Activated B cell treated with CpG ODN at 0.5 μM for 24 hours (primary cell): ENCODE results near the gene PLEKHF1. TPM values are rescaled to one million over a fixed set of nuclear protein-coding genes. Genes with fewer than 3 reads are reported as not detected.

Experiments
- ATAC-seq: fragments of 200-7000 bp; cut with Tn5 transposase; one replicate; pipeline ENCODE4 v1.10.0; 2021; ENCODE audit warnings: low read depth, mild to moderate bottlenecking, moderate library complexity
- CTCF ChIA-PET: fragments of 350-600 bp; sonication (Branson Sonifier 250); formaldehyde crosslinking; loops from one replicate; lab custom pipeline; 2021; ENCODE audit warnings: antibody characterized with exemption; lab: Charles Lee
- POLR2A ChIA-PET: fragments of 350-600 bp; sonication (Branson Sonifier 250); formaldehyde crosslinking; loops from one replicate; lab custom pipeline; 2021; ENCODE audit warnings: antibody characterized with exemption; lab: Charles Lee
- DNase-seq: peaks from one replicate; pipeline ENCODE4 v3.0.0; 2022
- H3K27ac Mint-ChIP-seq: one replicate; pipeline ENCODE4 v1.8.0; 2020; ENCODE audit warnings: mixed read lengths
- H3K27me3 Mint-ChIP-seq: one replicate; pipeline ENCODE4 v1.8.0; 2021; ENCODE audit warnings: mixed read lengths
- H3K36me3 Mint-ChIP-seq: one replicate; pipeline ENCODE4 v1.8.0; 2021; ENCODE audit warnings: low read depth, mixed read lengths
- H3K4me1 Mint-ChIP-seq: one replicate; pipeline ENCODE4 v1.8.0; 2021; ENCODE audit warnings: mixed read lengths
- H3K4me3 Mint-ChIP-seq: one replicate; pipeline ENCODE4 v1.8.0; 2020; ENCODE audit warnings: mild to moderate bottlenecking, mixed read lengths
- H3K9me3 Mint-ChIP-seq: one replicate; pipeline ENCODE4 v1.8.0; 2020; ENCODE audit warnings: mixed read lengths
- intact Hi-C: fragments of 100-400 bp; cut with micrococcal nuclease; formaldehyde crosslinking; loops from one replicate; pipeline ENCODE4 v1.15.1; 2024
- total RNA-seq: library from RNA; stranded (reverse); gene quantifications from 2 replicates; pipeline ENCODE4 v1.2.3, GENCODE V29; 2022
- TF ChIP-seq, protein P1 (sequence below): fragments of 200-600 bp; IDR thresholded peaks from one replicate; pipeline ENCODE4 v1.8.0; 2022; ENCODE audit warnings: antibody characterized with exemption, mild to moderate bottlenecking

The PLEKHF1 gene
- total RNA-seq, 1 donor from 2014 or later, result 5.5 TPM

DNA sequence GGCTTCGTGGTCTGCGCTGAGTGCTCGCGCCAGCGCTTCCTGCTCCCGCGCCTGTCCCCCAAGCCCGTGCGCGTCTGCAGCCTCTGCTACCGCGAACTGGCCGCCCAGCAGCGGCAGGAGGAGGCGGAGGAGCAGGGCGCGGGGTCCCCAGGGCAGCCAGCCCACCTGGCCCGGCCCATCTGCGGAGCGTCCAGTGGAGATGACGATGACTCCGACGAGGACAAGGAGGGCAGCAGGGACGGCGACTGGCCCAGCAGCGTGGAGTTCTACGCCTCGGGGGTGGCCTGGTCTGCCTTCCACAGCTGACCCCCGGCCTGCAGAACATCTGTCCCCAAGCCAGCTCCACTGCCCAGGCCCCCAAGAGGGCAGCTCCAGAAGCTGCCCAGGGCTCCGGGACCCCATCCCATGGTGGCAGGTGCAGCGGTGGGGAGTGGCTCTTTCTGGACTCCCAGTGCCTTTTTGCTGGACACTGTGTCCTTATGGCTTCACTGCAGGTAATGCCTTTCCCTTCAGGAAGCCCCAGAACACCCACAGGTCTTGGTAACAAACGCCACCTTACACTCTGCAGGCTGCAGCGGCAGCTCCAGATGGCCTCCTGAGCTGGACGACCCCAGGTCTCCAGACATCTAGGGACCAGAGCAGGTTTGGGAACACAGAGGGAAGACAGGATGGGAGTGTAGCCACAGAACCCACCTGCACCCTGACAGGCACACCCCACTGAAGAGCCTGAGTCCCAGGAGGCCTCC lies 9.3 kb downstream of the PLEKHF1 start:
- ATAC-seq (no peak), DNase-seq (no peak)
- intact Hi-C loops, result no loop called here
- ChIA-PET CTCF (interaction anchor here (0.8 kb wide), 1 partner anchor 42 kb away, joined by 3 read pairs; no protein-coding TSS in a partner anchor), POLR2A (interaction anchor here (3.6 kb wide), 2 partner anchors 41 to 69 kb away, joined by 27 to 47 read pairs; partner anchors contain the start of genes C19orf12 and POP4)
- Mint-ChIP-seq H3K4me1 (peaks cover 52% of the 10 kb centered on the region), H3K27me3 (no peaks in the 10 kb centered on the region), H3K36me3 (peaks cover 5% of the 10 kb centered on the region), H3K27ac (no peak overlapping the region), H3K9me3 (no peaks in the 10 kb centered on the region), H3K4me3 (no peak overlapping the region)
- TF ChIP-seq, protein P1, sequence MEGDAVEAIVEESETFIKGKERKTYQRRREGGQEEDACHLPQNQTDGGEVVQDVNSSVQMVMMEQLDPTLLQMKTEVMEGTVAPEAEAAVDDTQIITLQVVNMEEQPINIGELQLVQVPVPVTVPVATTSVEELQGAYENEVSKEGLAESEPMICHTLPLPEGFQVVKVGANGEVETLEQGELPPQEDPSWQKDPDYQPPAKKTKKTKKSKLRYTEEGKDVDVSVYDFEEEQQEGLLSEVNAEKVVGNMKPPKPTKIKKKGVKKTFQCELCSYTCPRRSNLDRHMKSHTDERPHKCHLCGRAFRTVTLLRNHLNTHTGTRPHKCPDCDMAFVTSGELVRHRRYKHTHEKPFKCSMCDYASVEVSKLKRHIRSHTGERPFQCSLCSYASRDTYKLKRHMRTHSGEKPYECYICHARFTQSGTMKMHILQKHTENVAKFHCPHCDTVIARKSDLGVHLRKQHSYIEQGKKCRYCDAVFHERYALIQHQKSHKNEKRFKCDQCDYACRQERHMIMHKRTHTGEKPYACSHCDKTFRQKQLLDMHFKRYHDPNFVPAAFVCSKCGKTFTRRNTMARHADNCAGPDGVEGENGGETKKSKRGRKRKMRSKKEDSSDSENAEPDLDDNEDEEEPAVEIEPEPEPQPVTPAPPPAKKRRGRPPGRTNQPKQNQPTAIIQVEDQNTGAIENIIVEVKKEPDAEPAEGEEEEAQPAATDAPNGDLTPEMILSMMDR, result no peak

DNA sequence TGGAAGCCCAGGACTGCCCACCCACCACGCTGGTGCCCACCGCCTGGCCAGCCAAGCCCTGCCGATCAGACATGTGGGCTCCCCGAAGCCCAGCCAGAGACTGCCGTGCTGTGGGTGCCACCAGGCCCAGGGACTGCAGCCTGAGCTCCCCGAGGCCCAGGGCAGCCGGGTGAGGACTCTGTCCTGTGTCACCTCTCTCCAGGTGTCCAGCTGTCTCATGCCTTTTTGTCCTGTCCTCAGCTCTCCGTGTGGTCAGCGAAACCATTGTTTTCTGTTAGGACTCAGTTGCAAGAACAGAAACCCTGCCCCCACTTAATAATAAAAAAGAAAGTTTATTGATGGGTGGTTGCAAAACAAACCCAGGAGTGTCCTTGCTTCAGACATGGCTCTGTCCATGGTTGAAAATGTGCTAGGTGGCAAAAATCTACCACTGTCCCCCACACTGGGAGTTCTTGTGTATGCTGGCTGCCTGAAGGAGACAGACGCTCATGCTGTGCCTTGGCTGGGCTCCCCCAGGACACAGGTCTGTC lies 9.9 kb downstream of the PLEKHF1 start:
- ATAC-seq (no peak), DNase-seq (no peak)
- Mint-ChIP-seq H3K27me3 (no peaks in the 10 kb centered on the region), H3K27ac (no peak overlapping the region), H3K36me3 (peaks cover 5% of the 10 kb centered on the region), H3K4me1 (peaks cover 54% of the 10 kb centered on the region), H3K4me3 (no peak overlapping the region), H3K9me3 (no peaks in the 10 kb centered on the region)
- TF ChIP-seq, protein P1, result no peak
- POLR2A ChIA-PET, result no interaction called here
- intact Hi-C loops, result no loop called here
- CTCF ChIA-PET, result interaction anchor here (0.8 kb wide), 1 partner anchor 41 kb away, joined by 3 read pairs; no protein-coding TSS in a partner anchor

DNA sequence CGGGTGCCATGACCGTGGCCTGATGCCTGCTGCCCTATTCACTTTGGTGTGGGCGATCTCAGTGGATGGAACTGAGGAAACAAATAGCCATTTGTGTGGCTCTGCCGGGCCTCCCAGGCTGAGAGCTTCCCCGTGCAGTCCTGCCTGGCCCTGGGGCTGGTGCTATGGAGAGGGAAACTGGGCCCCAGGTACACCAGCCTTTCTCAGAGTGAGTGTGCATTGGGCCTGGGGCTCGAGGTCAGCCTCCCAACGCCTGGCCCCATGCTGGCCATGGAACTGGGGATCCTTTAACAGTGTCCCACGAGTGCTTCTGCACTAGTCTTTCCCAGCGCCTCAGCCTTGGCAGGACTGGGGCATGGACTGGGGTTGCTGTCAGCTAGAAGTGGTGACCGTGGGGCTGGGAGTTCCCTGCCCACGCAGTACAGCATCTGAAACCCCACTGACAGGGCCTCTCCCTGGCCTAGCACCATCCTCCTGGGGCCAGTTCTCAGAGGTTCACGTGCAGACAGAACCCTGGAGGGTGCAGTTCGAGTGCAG lies 10.5 kb downstream of the PLEKHF1 start:
- H3K4me1 Mint-ChIP-seq, result peaks cover 56% of the 10 kb centered on the region
- ATAC-seq (no peak), DNase-seq (no peak)
- intact Hi-C loops, result no loop called here
- peaks cover 5% of the 10 kb centered on the region for H3K36me3 Mint-ChIP-seq
- no peaks in the 10 kb centered on the region for H3K9me3 Mint-ChIP-seq
- H3K4me3 Mint-ChIP-seq, result no peak overlapping the region
- H3K27me3 Mint-ChIP-seq, result no peaks in the 10 kb centered on the region
- CTCF ChIA-PET, result no interaction called here
- TF ChIP-seq, protein P1, result no peak
- POLR2A ChIA-PET, result no interaction called here
- no peak overlapping the region for H3K27ac Mint-ChIP-seq

DNA sequence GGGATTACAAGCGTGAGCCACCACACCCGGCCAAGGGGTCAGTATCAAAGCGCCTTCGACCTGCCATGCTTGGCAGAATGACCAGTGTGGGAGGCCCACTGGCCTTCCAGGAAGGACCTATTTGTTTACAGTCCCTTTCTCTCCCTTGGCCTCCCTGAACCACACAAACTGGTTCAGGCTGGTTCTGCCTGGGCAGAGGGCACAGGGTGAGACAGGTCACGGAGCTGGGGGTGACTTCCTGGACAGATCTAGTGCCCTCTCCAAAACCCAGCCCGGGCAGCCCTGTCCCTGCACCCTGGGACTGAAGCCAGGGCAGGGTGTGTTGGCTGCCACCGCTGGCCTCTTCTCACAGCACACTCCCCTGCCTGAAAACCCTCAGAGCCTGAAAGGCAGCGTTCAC lies 11.3 kb downstream of the PLEKHF1 start:
- TF ChIP-seq, protein P1, result no peak
- H3K4me1 Mint-ChIP-seq, result peaks cover 56% of the 10 kb centered on the region
- peaks cover 5% of the 10 kb centered on the region for H3K36me3 Mint-ChIP-seq
- no peaks in the 10 kb centered on the region for H3K9me3 Mint-ChIP-seq
- no peak overlapping the region for H3K27ac Mint-ChIP-seq
- intact Hi-C loops, result no loop called here
- POLR2A ChIA-PET, result interaction anchor here (1.5 kb wide), 1 partner anchor 71 kb away, joined by 4 read pairs; the partner anchor contains the start of gene POP4
- no peaks in the 10 kb centered on the region for H3K27me3 Mint-ChIP-seq
- CTCF ChIA-PET, result no interaction called here
- H3K4me3 Mint-ChIP-seq, result no peak overlapping the region
- no peak for ATAC-seq
- DNase-seq, result no peak
